Fibroblast of pulmonary artery (primary cell): Measurements from ENCODE around the gene CELSR1.

Experiments
- DNase-seq: peaks from one replicate; pipeline ENCODE4 v3.0.0-alpha.2; 2010; ENCODE audit warnings: low read depth
- H3K4me3 ChIP-seq: replicated peaks from 2 replicates; pipeline ENCODE4 v1.5.1; 2011; ENCODE audit warnings: low read depth, mild to moderate bottlenecking, control low read depth, low read length, moderate library complexity
- CTCF ChIP-seq: IDR thresholded peaks from 2 replicates; pipeline ENCODE4 v1.5.1; 2011; ENCODE audit warnings: mild to moderate bottlenecking, control low read depth, low read length, inconsistent platforms; ENCODE audit errors: missing control alignments

The CELSR1 gene

GRCh38 chr22:46361826-46362202, 175.6 kb downstream of the CELSR1 start:
- DNase-seq = no peak
- H3K4me3 ChIP-seq = no peak overlapping the region
- no peak for TF ChIP-seq CTCF

- TF ChIP-seq CTCF = no peak
- no peak for DNase-seq
- H3K4me3 ChIP-seq = no peak overlapping the region
Observed at GRCh38 chr22:46360891-46361290, 176.5 kb downstream of the CELSR1 start.

- TF ChIP-seq CTCF = no peak
- H3K4me3 ChIP-seq = no peak overlapping the region
- DNase-seq = no peak
Observed at GRCh38 chr22:46360097-46360496, 177.3 kb downstream of the CELSR1 start.

- no peak overlapping the region for H3K4me3 ChIP-seq
- no peak for TF ChIP-seq CTCF
- no peak for DNase-seq
Observed at GRCh38 chr22:46359362-46359761, 178.1 kb downstream of the CELSR1 start.

GRCh38 chr22:46358766-46359165, 178.7 kb downstream of the CELSR1 start:
- no peak overlapping the region for H3K4me3 ChIP-seq
- TF ChIP-seq CTCF = no peak
- no peak for DNase-seq

GRCh38 chr22:46357711-46358520, 179.5 kb downstream of the CELSR1 start:
- no peak for DNase-seq
- H3K4me3 ChIP-seq = no peak overlapping the region
- TF ChIP-seq CTCF = no peak
